ENCODE measurements around the gene RRBP1. TPM values are rescaled to one million over a fixed set of nuclear protein-coding genes. Genes with fewer than 3 reads are reported as not detected.

The RRBP1 gene
- total RNA-seq, 1 donor from 2014 or later = 222 TPM

- no peak for TF ChIP-seq CTCF (IDR thresholded peaks at IDR 0.05; ENCODE audit: unreplicated experiment)
- Mint-ChIP-seq H3K36me3 (ENCODE audit: insufficient read depth) (no peaks in the 10 kb centered on the region), H3K4me1 (ENCODE audit: low read depth) (peaks cover 11% of the 10 kb centered on the region), H3K27me3 (peaks cover 32% of the 10 kb centered on the region), H3K4me3 (ENCODE audit: low read depth) (no peak overlapping the region), H3K9me3 (ENCODE audit: low read depth) (no peaks in the 10 kb centered on the region), H3K27ac (no peak overlapping the region)
- no peak for DNase-seq (ENCODE audit: low spot score, unreplicated experiment)
Observed at GRCh38 chr20:17727351-17727750, 45.3 kb upstream of the RRBP1 start.

- no peaks in the 10 kb centered on the region for H3K9me3 Mint-ChIP-seq (ENCODE audit: low read depth)
- no peak overlapping the region for H3K4me3 Mint-ChIP-seq (ENCODE audit: low read depth)
- peaks cover 16% of the 10 kb centered on the region for H3K4me1 Mint-ChIP-seq (ENCODE audit: low read depth)
- H3K36me3 Mint-ChIP-seq (ENCODE audit: insufficient read depth) = no peaks in the 10 kb centered on the region
- TF ChIP-seq CTCF (IDR thresholded peaks at IDR 0.05; ENCODE audit: unreplicated experiment) = no peak
- H3K27me3 Mint-ChIP-seq = peaks cover 32% of the 10 kb centered on the region
- DNase-seq (ENCODE audit: low spot score, unreplicated experiment) = no peak
- H3K27ac Mint-ChIP-seq = no peak overlapping the region
Observed at GRCh38 chr20:17726902-17727301, 44.9 kb upstream of the RRBP1 start.

GRCh38 chr20:17725094-17725835 is 43.2 kb upstream of the RRBP1 start:
- Mint-ChIP-seq H3K27ac (no peak overlapping the region), H3K4me1 (ENCODE audit: low read depth) (peaks cover 26% of the 10 kb centered on the region), H3K4me3 (ENCODE audit: low read depth) (no peak overlapping the region), H3K27me3 (peaks cover 23% of the 10 kb centered on the region), H3K36me3 (ENCODE audit: insufficient read depth) (no peaks in the 10 kb centered on the region), H3K9me3 (ENCODE audit: low read depth) (no peaks in the 10 kb centered on the region)
- no peak for TF ChIP-seq CTCF (IDR thresholded peaks at IDR 0.05; ENCODE audit: unreplicated experiment)
- DNase-seq (ENCODE audit: low spot score, unreplicated experiment) = no peak

- Mint-ChIP-seq H3K4me1 (ENCODE audit: low read depth) (peaks cover 27% of the 10 kb centered on the region), H3K27ac (peak overlapping the region; percentile 69), H3K36me3 (ENCODE audit: insufficient read depth) (no peaks in the 10 kb centered on the region), H3K4me3 (ENCODE audit: low read depth) (no peak overlapping the region), H3K9me3 (ENCODE audit: low read depth) (no peaks in the 10 kb centered on the region), H3K27me3 (peaks cover 12% of the 10 kb centered on the region)
- no peak for DNase-seq (ENCODE audit: low spot score, unreplicated experiment)
- no peak for TF ChIP-seq CTCF (IDR thresholded peaks at IDR 0.05; ENCODE audit: unreplicated experiment)
Observed at GRCh38 chr20:17723301-17723691, 41.3 kb upstream of the RRBP1 start.

GRCh38 chr20:17722493-17723300 is 40.7 kb upstream of the RRBP1 start:
- Mint-ChIP-seq H3K4me3 (ENCODE audit: low read depth) (no peak overlapping the region), H3K27me3 (peaks cover 9% of the 10 kb centered on the region), H3K27ac (peak overlapping the region; percentile 68), H3K4me1 (ENCODE audit: low read depth) (peaks cover 27% of the 10 kb centered on the region), H3K9me3 (ENCODE audit: low read depth) (no peaks in the 10 kb centered on the region), H3K36me3 (ENCODE audit: insufficient read depth) (no peaks in the 10 kb centered on the region)
- no peak for TF ChIP-seq CTCF (IDR thresholded peaks at IDR 0.05; ENCODE audit: unreplicated experiment)
- DNase-seq (ENCODE audit: low spot score, unreplicated experiment) = no peak
